CD14-positive monocyte (primary cell): ENCODE measurements around the gene NFS1. TPM values are rescaled to one million over a fixed set of nuclear protein-coding genes. Genes with fewer than 3 reads are reported as not detected.

Experiments
- DNase-seq, 3 donors: peaks; one replicate each; pipeline ENCODE4 v3.0.0-alpha.2; 2011 to 2022
- H2AFZ ChIP-seq: 2 replicates; pipeline ENCODE4 v1.6.0; 2012; ENCODE audit warnings: mild to moderate bottlenecking, low read depth, low read length, inconsistent platforms; ENCODE audit not compliant: insufficient read depth, poor library complexity, severe bottlenecking
- H3K27ac ChIP-seq, 2 donors: 1 replicate in 1 of 2; 2 replicates in 1 of 2; pipeline ENCODE4 v1.5.1; 2012 to 2013; ENCODE audit warnings: low read length in 2 of 2, control low read depth in 1 of 2, inconsistent platforms in 1 of 2, low read depth in 1 of 2, mild to moderate bottlenecking in 1 of 2
- H3K27me3 ChIP-seq, 2 donors: one replicate each; pipeline versions ENCODE4 v1.6.0 to v1.6.1; 2011 to 2013; ENCODE audit warnings: low read length in 2 of 2; ENCODE audit not compliant: control insufficient read depth in 2 of 2, insufficient read depth in 2 of 2
- H3K36me3 ChIP-seq, 2 donors: replicated peaks in 1 of 2; 1 replicate in 1 of 2; 2 replicates in 1 of 2; pipeline versions ENCODE4 v1.5.1 to v1.6.1; 2012 to 2013; ENCODE audit warnings: low read length in 2 of 2, control low read depth in 1 of 2, inconsistent platforms in 1 of 2, mild to moderate bottlenecking in 1 of 2; ENCODE audit not compliant: insufficient read depth in 2 of 2, control insufficient read depth in 1 of 2
- H3K4me1 ChIP-seq, 2 donors: 1 replicate in 1 of 2; 2 replicates in 1 of 2; pipeline versions ENCODE4 v1.5.1 to v1.6.1; 2012 to 2013; ENCODE audit warnings: low read length in 2 of 2, control low read depth in 1 of 2, inconsistent platforms in 1 of 2, mild to moderate bottlenecking in 1 of 2, moderate library complexity in 1 of 2; ENCODE audit not compliant: insufficient read depth in 2 of 2, control insufficient read depth in 1 of 2
- H3K4me2 ChIP-seq: replicated peaks from 2 replicates; pipeline ENCODE3; 2012; ENCODE audit warnings: low read length, moderate library complexity, mild to moderate bottlenecking; ENCODE audit not compliant: poor library complexity, severe bottlenecking; ENCODE audit errors: extremely low read depth
- H3K4me3 ChIP-seq, 3 experiments: fragments of 200-600 bp in 1 of 3; sonication (generic) in 1 of 3; replicated peaks in 1 of 3; 1 replicate in 2 of 3; 2 replicates in 1 of 3; pipeline ENCODE4 v1.5.1; 2011 to 2013; ENCODE audit warnings: low read length in 3 of 3, mild to moderate bottlenecking in 3 of 3, control low read depth in 2 of 3, low read depth in 2 of 3, inconsistent platforms in 1 of 3, moderate library complexity in 1 of 3
- H3K79me2 ChIP-seq: 2 replicates; pipeline ENCODE4 v1.6.0; 2012; ENCODE audit warnings: mild to moderate bottlenecking, control low read depth, inconsistent platforms, low read length, moderate library complexity; ENCODE audit not compliant: insufficient read depth
- H3K9ac ChIP-seq: 2 replicates; pipeline ENCODE4 v1.6.0; 2017; ENCODE audit warnings: low read length, mild to moderate bottlenecking; ENCODE audit not compliant: insufficient read depth, poor library complexity, severe bottlenecking
- H3K9me3 ChIP-seq, 2 donors: replicated peaks in 1 of 2; 1 replicate in 1 of 2; 2 replicates in 1 of 2; pipeline versions ENCODE4 v1.5.1 to v1.6.1; 2012 to 2013; ENCODE audit warnings: low read length in 2 of 2, control low read depth in 1 of 2; ENCODE audit not compliant: control insufficient read depth in 1 of 2, insufficient read depth in 1 of 2
- H4K20me1 ChIP-seq: 2 replicates; pipeline ENCODE4 v1.6.0; 2012; ENCODE audit warnings: mild to moderate bottlenecking, low read length, control low read depth, moderate library complexity; ENCODE audit not compliant: insufficient read depth
- H3K27ac Mint-ChIP-seq, 7 donors: one replicate each; pipeline ENCODE4 v1.8.0; 2020; ENCODE audit warnings: mild to moderate bottlenecking in 7 of 7, mixed read lengths in 7 of 7, moderate library complexity in 6 of 7, inconsistent platforms in 2 of 7
- H3K27me3 Mint-ChIP-seq, 3 donors: one replicate each; pipeline ENCODE4 v1.8.0; 2021 to 2022; ENCODE audit warnings: low read depth in 3 of 3, mild to moderate bottlenecking in 3 of 3, mixed read lengths in 3 of 3, moderate library complexity in 3 of 3, inconsistent platforms in 1 of 3
- H3K36me3 Mint-ChIP-seq, 2 donors: one replicate each; pipeline ENCODE4 v1.8.0; 2020; ENCODE audit warnings: mixed read lengths in 2 of 2, inconsistent platforms in 1 of 2, mild to moderate bottlenecking in 1 of 2
- H3K4me1 Mint-ChIP-seq: one replicate; pipeline ENCODE4 v1.8.0; 2020; ENCODE audit warnings: mild to moderate bottlenecking, mixed read lengths
- H3K4me3 Mint-ChIP-seq, 2 donors: one replicate each; pipeline ENCODE4 v1.8.0; 2020; ENCODE audit warnings: mild to moderate bottlenecking in 2 of 2, mixed read lengths in 2 of 2, moderate library complexity in 1 of 2
- H3K9me3 Mint-ChIP-seq, 7 donors: one replicate each; pipeline ENCODE4 v1.8.0; 2020 to 2022; ENCODE audit warnings: mixed read lengths in 7 of 7, mild to moderate bottlenecking in 6 of 7, moderate library complexity in 6 of 7, inconsistent platforms in 2 of 7
- WGBS: methylation state at CpG from one replicate; pipeline ENCODE4 v1.1.5; 2013; ENCODE audit warnings: missing lambda C conversion rate; ENCODE audit not compliant: insufficient coverage; 5-methylcytosine and 5-hydroxymethylcytosine counted together
- intact Hi-C, 2 donors: fragments of 100-400 bp; cut with micrococcal nuclease; formaldehyde crosslinking; loops; one replicate each; pipeline versions ENCODE4 v1.15.0 to v1.15.1; 2023
- polyA plus RNA-seq, 3 donors: library from polyadenylated mRNA; depleted of rRNA in 1 of 3; unstranded in 2 of 3; stranded (reverse) in 1 of 3; fragments of 300-500 nt in 2 of 3; fragments of >200 nt in 1 of 3; fragmentation: Illumina TruSeq in 2 of 3; gene quantifications; 1 replicate in 2 of 3; 2 replicates in 1 of 3; pipeline ENCODE4 v1.2.3, GENCODE V29; 2012 to 2021
- TF ChIP-seq, protein P1 (sequence below): fragments of 200-600 bp; IDR thresholded peaks from one replicate; pipeline ENCODE4 v1.8.0; 2022; ENCODE audit warnings: antibody characterized with exemption, mild to moderate bottlenecking

Gene NFS1
- polyA plus RNA-seq, 3 donors: 18.1 to 21.4 (median 19.2) TPM

DNA sequence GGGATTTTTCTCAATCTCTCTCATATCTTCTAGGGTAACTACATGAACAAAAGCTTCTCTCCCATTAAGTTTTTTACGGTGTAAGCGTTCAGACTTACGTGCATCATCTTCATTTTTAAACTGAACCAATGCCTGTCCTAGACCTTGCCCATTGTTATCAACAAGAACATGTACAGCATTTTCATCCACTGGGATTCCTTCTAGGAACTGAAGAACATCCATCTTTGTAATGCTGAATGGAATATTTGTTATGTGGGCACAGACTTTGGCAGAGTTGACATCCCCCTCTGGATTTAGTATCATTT lies 45.8 kb downstream of the NFS1 start:
- Mint-ChIP-seq H3K9me3 (no peaks in the 10 kb centered on the region), H3K27ac (no peak overlapping the region), H3K36me3 (peaks cover 19 to 23% of the 10 kb centered on the region in 2 donors), H3K4me3 (no peak overlapping the region), H3K27me3 (no peaks in the 10 kb centered on the region), H3K4me1 (peaks cover 4% of the 10 kb centered on the region)
- WGBS: 96% methylated on average over 3 of the region's 3 CpGs
- peaks cover 99% of the 10 kb centered on the region for H4K20me1 ChIP-seq
- no peaks in the 10 kb centered on the region for H3K9me3 ChIP-seq
- H3K4me1 ChIP-seq: no peaks in the 10 kb centered on the region
- H3K9ac ChIP-seq: no peak overlapping the region
- H3K27me3 ChIP-seq: no peaks in the 10 kb centered on the region
- TF ChIP-seq, protein P1, sequence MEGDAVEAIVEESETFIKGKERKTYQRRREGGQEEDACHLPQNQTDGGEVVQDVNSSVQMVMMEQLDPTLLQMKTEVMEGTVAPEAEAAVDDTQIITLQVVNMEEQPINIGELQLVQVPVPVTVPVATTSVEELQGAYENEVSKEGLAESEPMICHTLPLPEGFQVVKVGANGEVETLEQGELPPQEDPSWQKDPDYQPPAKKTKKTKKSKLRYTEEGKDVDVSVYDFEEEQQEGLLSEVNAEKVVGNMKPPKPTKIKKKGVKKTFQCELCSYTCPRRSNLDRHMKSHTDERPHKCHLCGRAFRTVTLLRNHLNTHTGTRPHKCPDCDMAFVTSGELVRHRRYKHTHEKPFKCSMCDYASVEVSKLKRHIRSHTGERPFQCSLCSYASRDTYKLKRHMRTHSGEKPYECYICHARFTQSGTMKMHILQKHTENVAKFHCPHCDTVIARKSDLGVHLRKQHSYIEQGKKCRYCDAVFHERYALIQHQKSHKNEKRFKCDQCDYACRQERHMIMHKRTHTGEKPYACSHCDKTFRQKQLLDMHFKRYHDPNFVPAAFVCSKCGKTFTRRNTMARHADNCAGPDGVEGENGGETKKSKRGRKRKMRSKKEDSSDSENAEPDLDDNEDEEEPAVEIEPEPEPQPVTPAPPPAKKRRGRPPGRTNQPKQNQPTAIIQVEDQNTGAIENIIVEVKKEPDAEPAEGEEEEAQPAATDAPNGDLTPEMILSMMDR: no peak
- H3K27ac ChIP-seq: no peak overlapping the region
- intact Hi-C loops: no loop called here
- H3K4me3 ChIP-seq: no peak overlapping the region
- no peak for DNase-seq
- H3K36me3 ChIP-seq: peaks cover 47 to 83% of the 10 kb centered on the region in 2 donors
- peaks cover 98% of the 10 kb centered on the region for H3K79me2 ChIP-seq
- no peak overlapping the region for H3K4me2 ChIP-seq
- no peak overlapping the region for H2AFZ ChIP-seq

DNA sequence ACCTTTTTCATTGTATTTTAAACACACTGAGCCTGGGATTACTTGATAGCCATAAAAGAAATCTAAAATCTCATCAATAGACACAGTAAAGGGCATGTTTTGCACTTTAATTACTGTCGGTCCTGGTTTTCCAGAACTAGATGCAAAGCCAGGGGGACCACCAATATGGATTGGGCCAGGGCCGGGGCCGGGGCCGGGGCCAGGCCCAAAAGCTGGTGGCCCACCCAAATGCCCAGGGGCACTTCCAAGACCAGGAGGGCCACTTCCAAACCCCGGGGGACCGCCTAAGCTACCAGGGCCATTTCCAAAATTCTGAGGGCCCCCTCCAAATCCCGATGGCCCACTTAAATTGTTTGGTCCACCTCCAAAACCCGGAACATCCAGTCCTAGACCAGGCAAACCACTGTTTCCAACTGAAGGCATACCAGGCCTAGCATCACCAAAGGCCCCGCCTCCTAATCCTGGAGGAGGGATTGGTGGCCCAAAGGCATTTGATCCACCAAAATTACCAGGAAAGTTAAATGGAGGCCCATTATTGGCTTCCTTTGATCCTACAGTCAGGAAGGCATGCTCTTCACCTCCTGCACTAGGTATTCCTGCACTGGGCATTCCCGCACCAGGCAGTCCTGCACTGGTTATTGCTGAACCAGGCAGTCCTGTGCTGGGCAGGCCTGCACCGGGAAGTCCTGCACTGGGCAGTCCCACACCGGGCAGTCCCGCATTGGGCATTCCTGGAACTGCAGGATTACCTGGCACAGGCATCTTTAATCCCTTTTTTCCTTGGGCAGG lies 46.3 kb downstream of the NFS1 start:
- no peaks in the 10 kb centered on the region for H3K9me3 ChIP-seq
- H3K9me3 Mint-ChIP-seq: no peaks in the 10 kb centered on the region
- H3K4me1 ChIP-seq: no peaks in the 10 kb centered on the region
- no peak overlapping the region for H2AFZ ChIP-seq
- DNase-seq: no peak
- intact Hi-C loops: no loop called here
- H3K4me1 Mint-ChIP-seq: peaks cover 4% of the 10 kb centered on the region
- peaks cover 19 to 25% of the 10 kb centered on the region in 2 donors for H3K36me3 Mint-ChIP-seq
- WGBS: over 99% methylated on average over 12 of the region's 13 CpGs
- no peak overlapping the region for H3K9ac ChIP-seq
- no peak overlapping the region for H3K4me2 ChIP-seq
- H3K27ac ChIP-seq: no peak overlapping the region
- no peaks in the 10 kb centered on the region for H3K27me3 ChIP-seq
- H4K20me1 ChIP-seq: peaks cover 100% of the 10 kb centered on the region
- peaks cover 47 to 88% of the 10 kb centered on the region in 2 donors for H3K36me3 ChIP-seq
- H3K27ac Mint-ChIP-seq: no peak overlapping the region
- no peak overlapping the region for H3K4me3 Mint-ChIP-seq
- H3K4me3 ChIP-seq: no peak overlapping the region
- TF ChIP-seq, protein P1: no peak
- H3K79me2 ChIP-seq: peaks cover 98% of the 10 kb centered on the region
- H3K27me3 Mint-ChIP-seq: no peaks in the 10 kb centered on the region
